Measurements from ENCODE around the gene HSD17B13.

- no peak for TF ChIP-seq CTCF (IDR thresholded peaks at IDR 0.05)
- TF ChIP-seq EZH2 (IDR thresholded peaks at IDR 0.05; ENCODE audit: borderline replicate concordance, insufficient read depth, low read depth, low read length, poor library complexity, severe bottlenecking): no peak
Observed at GRCh38 chr4:87359258-87359657, 36.6 kb upstream of the HSD17B13 start.
